ENCODE measurements around the gene ATP1A2. TPM values are rescaled to one million over a fixed set of nuclear protein-coding genes. Genes with fewer than 3 reads are reported as not detected.

ATP1A2 gene
- total and polyA plus RNA-seq, 4 donors: 0.09 to 1.5 (median 0.29) TPM

DNA sequence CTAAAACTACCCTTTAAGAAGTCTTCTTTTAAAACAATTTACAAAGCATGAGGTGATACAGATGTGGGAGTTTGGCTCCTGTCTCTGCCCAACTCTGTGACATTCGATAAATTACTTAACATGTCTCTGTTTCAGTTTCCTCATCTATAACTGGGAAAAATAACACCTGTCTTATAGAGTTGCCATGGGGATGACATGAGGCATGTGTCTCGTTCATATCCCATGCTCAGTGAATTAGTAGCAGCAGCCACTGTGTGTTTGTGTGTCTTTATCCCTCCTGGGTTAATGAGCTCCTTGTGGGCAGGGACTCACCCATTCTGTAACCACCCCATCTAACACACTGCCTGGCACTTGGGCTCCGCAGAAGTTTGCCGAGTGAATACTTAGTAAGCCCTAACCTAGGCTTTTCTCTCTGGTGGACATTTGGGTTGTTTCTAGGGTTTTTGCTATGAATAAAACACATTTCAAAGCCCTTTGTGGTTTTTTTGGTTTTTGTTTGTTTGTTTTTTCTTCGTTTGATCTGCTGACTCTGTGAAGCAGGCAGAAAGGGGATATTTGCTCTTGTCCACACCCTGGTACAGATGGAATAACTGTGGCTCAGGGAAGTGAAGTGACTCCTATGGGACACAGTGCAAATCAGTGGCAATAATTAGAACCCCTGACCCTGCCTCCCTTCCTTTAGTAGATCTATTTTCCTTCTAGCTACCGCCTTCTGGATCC lies 35.0 kb upstream of the ATP1A2 start:
- DNase-seq (ENCODE audit: low spot score): no peak
- no peak overlapping the region for H3K27ac ChIP-seq (ENCODE audit: low read depth in 1 of 2, low read length in 2 of 2)
- peaks cover 0 to 9% (median 5%) of the 10 kb centered on the region in 4 donors for H3K4me1 ChIP-seq (ENCODE audit: control insufficient read depth in 4 of 4, insufficient read depth in 4 of 4, low read length in 3 of 4)
- H3K4me3 ChIP-seq (ENCODE audit: low read depth in 1 of 3, low read length in 3 of 3): no peak overlapping the region
- no peaks in the 10 kb centered on the region for H3K9me3 ChIP-seq (ENCODE audit: control insufficient read depth in 4 of 4, low read length in 3 of 4)
- no peaks in the 10 kb centered on the region for H3K36me3 ChIP-seq (ENCODE audit: control insufficient read depth in 4 of 4, insufficient read depth in 3 of 4, low read depth in 1 of 4, low read length in 3 of 4)
- peaks cover 0 to 8% (median 3%) of the 10 kb centered on the region in 4 donors for H3K27me3 ChIP-seq (ENCODE audit: control insufficient read depth in 4 of 4, insufficient read depth in 4 of 4, low read length in 3 of 4)
- H3K9ac ChIP-seq (ENCODE audit: low read depth in 1 of 2, low read length in 2 of 2): no peak overlapping the region
- WGBS: 59% methylated on average over 6 of the region's 6 CpGs
- TF ChIP-seq FOXA1 (IDR thresholded peaks at IDR 0.05) (no peak), JUND (IDR thresholded peaks at IDR 0.05) (no peak), RAD21 (IDR thresholded peaks at IDR 0.05) (no peak), TAF1 (conservative IDR thresholded peaks at IDR 0.05) (no peak)
- TF ChIP-seq, protein P1, sequence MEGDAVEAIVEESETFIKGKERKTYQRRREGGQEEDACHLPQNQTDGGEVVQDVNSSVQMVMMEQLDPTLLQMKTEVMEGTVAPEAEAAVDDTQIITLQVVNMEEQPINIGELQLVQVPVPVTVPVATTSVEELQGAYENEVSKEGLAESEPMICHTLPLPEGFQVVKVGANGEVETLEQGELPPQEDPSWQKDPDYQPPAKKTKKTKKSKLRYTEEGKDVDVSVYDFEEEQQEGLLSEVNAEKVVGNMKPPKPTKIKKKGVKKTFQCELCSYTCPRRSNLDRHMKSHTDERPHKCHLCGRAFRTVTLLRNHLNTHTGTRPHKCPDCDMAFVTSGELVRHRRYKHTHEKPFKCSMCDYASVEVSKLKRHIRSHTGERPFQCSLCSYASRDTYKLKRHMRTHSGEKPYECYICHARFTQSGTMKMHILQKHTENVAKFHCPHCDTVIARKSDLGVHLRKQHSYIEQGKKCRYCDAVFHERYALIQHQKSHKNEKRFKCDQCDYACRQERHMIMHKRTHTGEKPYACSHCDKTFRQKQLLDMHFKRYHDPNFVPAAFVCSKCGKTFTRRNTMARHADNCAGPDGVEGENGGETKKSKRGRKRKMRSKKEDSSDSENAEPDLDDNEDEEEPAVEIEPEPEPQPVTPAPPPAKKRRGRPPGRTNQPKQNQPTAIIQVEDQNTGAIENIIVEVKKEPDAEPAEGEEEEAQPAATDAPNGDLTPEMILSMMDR (IDR thresholded peaks at IDR 0.05; ENCODE audit: low read depth, low read length, missing input control): no peak
- TF ChIP-seq, protein P2, sequence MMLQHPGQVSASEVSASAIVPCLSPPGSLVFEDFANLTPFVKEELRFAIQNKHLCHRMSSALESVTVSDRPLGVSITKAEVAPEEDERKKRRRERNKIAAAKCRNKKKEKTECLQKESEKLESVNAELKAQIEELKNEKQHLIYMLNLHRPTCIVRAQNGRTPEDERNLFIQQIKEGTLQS (IDR thresholded peaks at IDR 0.05): no peak

DNA sequence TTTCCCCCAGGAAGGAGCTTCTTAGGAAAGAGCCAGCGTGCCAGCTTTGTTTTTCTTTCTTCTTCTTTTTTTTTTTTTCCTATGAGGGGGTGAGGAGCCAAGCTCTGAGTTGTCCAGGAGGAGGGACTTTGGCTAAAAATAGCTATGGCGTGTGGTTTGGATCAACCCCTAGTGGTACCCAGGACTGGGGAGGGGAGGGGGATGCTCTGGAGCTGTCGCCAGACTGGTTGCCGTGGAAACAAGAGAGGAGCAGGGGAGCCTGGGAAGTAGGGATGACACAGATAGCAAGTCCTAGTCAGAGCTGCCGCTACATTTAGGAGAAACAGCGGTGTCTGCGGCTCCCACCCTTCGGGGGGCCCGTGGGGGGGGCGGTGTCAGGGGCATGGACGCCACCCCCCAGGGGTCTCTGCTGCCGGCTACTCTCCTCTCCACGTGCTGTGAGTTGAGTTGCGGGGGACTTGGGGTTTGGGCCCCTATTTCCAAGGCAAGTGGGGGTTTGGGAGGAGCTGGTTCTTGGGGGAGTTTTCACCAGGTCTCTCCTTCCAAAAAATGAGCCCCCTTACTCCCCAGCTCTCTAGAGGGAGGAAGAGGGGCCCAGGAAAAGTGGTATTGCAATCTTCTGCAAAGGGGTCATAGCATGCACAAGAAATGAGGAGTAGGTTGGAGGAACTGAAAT lies 34.2 kb upstream of the ATP1A2 start, which contains the start of gene KCNJ9:
TSS of gene KCNJ9 (plus strand) at position 278 of the 676 bp plus-strand sequence. CDS start 2,493 bp downstream, outside the sequence.
- no peak for DNase-seq (ENCODE audit: low spot score)
- peaks cover 0 to 8% (median 3%) of the 10 kb centered on the region in 4 donors for H3K27me3 ChIP-seq (ENCODE audit: control insufficient read depth in 4 of 4, insufficient read depth in 4 of 4, low read length in 3 of 4)
- TF ChIP-seq EGR1 (IDR thresholded peaks at IDR 0.05; ENCODE audit: low read depth in 2 of 2) (no peak), NR2F2 (IDR thresholded peaks at IDR 0.05) (no peak), GABPA (IDR thresholded peaks at IDR 0.05 in 1 of 2, conservative IDR thresholded peaks at IDR 0.05 in 1 of 2) (no peak), JUND (IDR thresholded peaks at IDR 0.05) (no peak), SP1 (IDR thresholded peaks at IDR 0.05) (no peak), TAF1 (conservative IDR thresholded peaks at IDR 0.05) (no peak), FOXA1 (IDR thresholded peaks at IDR 0.05) (no peak), YY1 (IDR thresholded peaks at IDR 0.05) (no peak), RAD21 (IDR thresholded peaks at IDR 0.05) (no peak)
- TF ChIP-seq, protein P2 (IDR thresholded peaks at IDR 0.05): no peak
- TF ChIP-seq, protein P3, sequence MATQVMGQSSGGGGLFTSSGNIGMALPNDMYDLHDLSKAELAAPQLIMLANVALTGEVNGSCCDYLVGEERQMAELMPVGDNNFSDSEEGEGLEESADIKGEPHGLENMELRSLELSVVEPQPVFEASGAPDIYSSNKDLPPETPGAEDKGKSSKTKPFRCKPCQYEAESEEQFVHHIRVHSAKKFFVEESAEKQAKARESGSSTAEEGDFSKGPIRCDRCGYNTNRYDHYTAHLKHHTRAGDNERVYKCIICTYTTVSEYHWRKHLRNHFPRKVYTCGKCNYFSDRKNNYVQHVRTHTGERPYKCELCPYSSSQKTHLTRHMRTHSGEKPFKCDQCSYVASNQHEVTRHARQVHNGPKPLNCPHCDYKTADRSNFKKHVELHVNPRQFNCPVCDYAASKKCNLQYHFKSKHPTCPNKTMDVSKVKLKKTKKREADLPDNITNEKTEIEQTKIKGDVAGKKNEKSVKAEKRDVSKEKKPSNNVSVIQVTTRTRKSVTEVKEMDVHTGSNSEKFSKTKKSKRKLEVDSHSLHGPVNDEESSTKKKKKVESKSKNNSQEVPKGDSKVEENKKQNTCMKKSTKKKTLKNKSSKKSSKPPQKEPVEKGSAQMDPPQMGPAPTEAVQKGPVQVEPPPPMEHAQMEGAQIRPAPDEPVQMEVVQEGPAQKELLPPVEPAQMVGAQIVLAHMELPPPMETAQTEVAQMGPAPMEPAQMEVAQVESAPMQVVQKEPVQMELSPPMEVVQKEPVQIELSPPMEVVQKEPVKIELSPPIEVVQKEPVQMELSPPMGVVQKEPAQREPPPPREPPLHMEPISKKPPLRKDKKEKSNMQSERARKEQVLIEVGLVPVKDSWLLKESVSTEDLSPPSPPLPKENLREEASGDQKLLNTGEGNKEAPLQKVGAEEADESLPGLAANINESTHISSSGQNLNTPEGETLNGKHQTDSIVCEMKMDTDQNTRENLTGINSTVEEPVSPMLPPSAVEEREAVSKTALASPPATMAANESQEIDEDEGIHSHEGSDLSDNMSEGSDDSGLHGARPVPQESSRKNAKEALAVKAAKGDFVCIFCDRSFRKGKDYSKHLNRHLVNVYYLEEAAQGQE (IDR thresholded peaks at IDR 0.05): no peak
- TF ChIP-seq, protein P1 (IDR thresholded peaks at IDR 0.05; ENCODE audit: low read depth, low read length, missing input control): no peak
- TF ChIP-seq, protein P4, sequence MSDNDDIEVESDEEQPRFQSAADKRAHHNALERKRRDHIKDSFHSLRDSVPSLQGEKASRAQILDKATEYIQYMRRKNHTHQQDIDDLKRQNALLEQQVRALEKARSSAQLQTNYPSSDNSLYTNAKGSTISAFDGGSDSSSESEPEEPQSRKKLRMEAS (IDR thresholded peaks at IDR 0.05): no peak
- TF ChIP-seq, protein P5, sequence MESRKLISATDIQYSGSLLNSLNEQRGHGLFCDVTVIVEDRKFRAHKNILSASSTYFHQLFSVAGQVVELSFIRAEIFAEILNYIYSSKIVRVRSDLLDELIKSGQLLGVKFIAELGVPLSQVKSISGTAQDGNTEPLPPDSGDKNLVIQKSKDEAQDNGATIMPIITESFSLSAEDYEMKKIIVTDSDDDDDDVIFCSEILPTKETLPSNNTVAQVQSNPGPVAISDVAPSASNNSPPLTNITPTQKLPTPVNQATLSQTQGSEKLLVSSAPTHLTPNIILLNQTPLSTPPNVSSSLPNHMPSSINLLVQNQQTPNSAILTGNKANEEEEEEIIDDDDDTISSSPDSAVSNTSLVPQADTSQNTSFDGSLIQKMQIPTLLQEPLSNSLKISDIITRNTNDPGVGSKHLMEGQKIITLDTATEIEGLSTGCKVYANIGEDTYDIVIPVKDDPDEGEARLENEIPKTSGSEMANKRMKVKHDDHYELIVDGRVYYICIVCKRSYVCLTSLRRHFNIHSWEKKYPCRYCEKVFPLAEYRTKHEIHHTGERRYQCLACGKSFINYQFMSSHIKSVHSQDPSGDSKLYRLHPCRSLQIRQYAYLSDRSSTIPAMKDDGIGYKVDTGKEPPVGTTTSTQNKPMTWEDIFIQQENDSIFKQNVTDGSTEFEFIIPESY (IDR thresholded peaks at IDR 0.05): no peak
- H3K36me3 ChIP-seq (ENCODE audit: control insufficient read depth in 4 of 4, insufficient read depth in 3 of 4, low read depth in 1 of 4, low read length in 3 of 4): no peaks in the 10 kb centered on the region
- WGBS: 23% methylated on average over 14 of the region's 14 CpGs
- H3K9ac ChIP-seq (ENCODE audit: low read depth in 1 of 2, low read length in 2 of 2): no peak within 1 kb of the TSS
- H3K4me3 ChIP-seq (ENCODE audit: low read depth in 1 of 3, low read length in 3 of 3): no peak within 1 kb of the TSS
- peaks cover 0 to 9% (median 5%) of the 10 kb centered on the region in 4 donors for H3K4me1 ChIP-seq (ENCODE audit: control insufficient read depth in 4 of 4, insufficient read depth in 4 of 4, low read length in 3 of 4)
- no peaks in the 10 kb centered on the region for H3K9me3 ChIP-seq (ENCODE audit: control insufficient read depth in 4 of 4, low read length in 3 of 4)
- no peak within 1 kb of the TSS for H3K27ac ChIP-seq (ENCODE audit: low read depth in 1 of 2, low read length in 2 of 2)
